Peyer's patch (tissue), 4 donors: ENCODE data around the gene RAP1A. TPM values are rescaled to one million over a fixed set of nuclear protein-coding genes. Genes with fewer than 3 reads are reported as not detected.
A peak's percentile ranks its signal among the peaks of the same experiment; 100 is the strongest.

ENCODE experiments used
- DNase-seq, 3 donors: peaks; one replicate each; pipeline ENCODE4 v3.0.0-alpha.2; 2017 to 2019
- H3K27ac ChIP-seq, 4 donors: fragments of 200-600 bp; sonication (generic); one replicate each; pipeline ENCODE4 v1.5.1; 2016 to 2019
- H3K27me3 ChIP-seq, 2 donors: fragments of 200-600 bp; sonication (generic); one replicate each; pipeline ENCODE4 v1.5.1; 2019
- H3K36me3 ChIP-seq, 3 donors: fragments of 200-600 bp; sonication (generic); one replicate each; pipeline ENCODE4 v1.5.1; 2016 to 2019
- H3K4me1 ChIP-seq, 4 donors: fragments of 200-600 bp; sonication (generic); one replicate each; pipeline ENCODE4 v1.5.1; 2016 to 2019
- H3K4me3 ChIP-seq, 4 donors: fragments of 200-600 bp; sonication (generic); 1 replicate in 3 of 4; 2 replicates in 1 of 4; pipeline ENCODE4 v1.5.1; 2016 to 2019; ENCODE audit warnings: mild to moderate bottlenecking in 1 of 4
- H3K9me3 ChIP-seq, 4 donors: fragments of 200-600 bp; sonication (generic); one replicate each; pipeline ENCODE4 v1.5.1; 2016 to 2019; ENCODE audit warnings: mild to moderate bottlenecking in 1 of 4
- POLR2A ChIP-seq, 2 donors: fragments of 450-650 bp; IDR thresholded peaks; one replicate each; pipeline ENCODE4 v1.5.1; 2017; ENCODE audit warnings: antibody characterized with exemption in 2 of 2, mild to moderate bottlenecking in 2 of 2, moderate library complexity in 2 of 2
- total RNA-seq, 4 donors: library from RNA; depleted of rRNA; stranded (reverse); fragments of >200 nt; gene quantifications; one replicate each; pipeline ENCODE4 v1.1.0, GENCODE V29; 2016
- TF ChIP-seq, protein P1 (sequence below), 6 experiments: fragments of 450-650 bp in 4 of 6; fragments of 200-600 bp in 2 of 6; sonication (generic) in 1 of 6; IDR thresholded peaks; one replicate each; pipeline ENCODE4 v1.5.1; 2017 to 2019; ENCODE audit warnings: antibody characterized with exemption in 6 of 6, mild to moderate bottlenecking in 3 of 6, moderate library complexity in 1 of 6

RAP1A gene
- total RNA-seq, 4 donors from 2014 or later: 16.5 to 66.0 (median 46.2) TPM

DNA sequence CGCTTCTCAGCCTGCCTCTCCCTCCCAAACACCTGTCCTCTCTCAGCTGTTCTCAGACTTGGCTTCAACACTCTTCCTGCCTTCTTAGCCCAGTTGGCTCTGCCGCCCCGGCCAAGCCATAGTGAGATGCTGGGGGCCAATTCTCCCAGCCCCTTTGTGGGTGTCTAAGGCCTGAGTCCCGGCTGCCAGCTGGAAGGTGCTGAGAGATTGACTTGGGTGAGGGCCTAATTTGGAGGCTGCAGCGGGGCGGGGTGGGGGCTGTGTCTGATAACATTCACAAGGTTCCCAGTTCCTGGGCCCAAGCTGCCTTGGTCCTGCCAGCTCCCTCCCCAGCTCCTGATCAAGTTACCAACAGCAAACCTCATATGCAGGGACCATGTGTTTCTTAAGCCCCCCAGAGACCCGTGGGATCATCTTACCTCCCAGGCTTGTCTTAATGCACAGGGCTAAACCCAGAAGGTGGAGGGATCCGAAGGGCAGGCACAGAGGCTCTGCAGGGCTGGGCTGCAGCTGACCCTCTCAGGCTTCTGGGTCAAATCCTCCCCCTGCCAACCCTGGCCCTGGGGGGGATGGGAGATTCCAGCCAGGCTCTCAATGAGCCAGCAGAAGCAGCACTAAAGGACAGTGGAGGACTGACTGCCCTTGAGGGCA, 109.8 kb downstream of the RAP1A start:
- H3K27me3 ChIP-seq: no peaks in the 10 kb centered on the region
- no peaks in the 10 kb centered on the region for H3K36me3 ChIP-seq
- H3K4me1 ChIP-seq: peaks cover 0 to 21% (median 0%) of the 10 kb centered on the region in 4 donors
- no peak overlapping the region for H3K27ac ChIP-seq
- TF ChIP-seq, protein P1, sequence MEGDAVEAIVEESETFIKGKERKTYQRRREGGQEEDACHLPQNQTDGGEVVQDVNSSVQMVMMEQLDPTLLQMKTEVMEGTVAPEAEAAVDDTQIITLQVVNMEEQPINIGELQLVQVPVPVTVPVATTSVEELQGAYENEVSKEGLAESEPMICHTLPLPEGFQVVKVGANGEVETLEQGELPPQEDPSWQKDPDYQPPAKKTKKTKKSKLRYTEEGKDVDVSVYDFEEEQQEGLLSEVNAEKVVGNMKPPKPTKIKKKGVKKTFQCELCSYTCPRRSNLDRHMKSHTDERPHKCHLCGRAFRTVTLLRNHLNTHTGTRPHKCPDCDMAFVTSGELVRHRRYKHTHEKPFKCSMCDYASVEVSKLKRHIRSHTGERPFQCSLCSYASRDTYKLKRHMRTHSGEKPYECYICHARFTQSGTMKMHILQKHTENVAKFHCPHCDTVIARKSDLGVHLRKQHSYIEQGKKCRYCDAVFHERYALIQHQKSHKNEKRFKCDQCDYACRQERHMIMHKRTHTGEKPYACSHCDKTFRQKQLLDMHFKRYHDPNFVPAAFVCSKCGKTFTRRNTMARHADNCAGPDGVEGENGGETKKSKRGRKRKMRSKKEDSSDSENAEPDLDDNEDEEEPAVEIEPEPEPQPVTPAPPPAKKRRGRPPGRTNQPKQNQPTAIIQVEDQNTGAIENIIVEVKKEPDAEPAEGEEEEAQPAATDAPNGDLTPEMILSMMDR (IDR thresholded peaks at IDR 0.05): no peak
- no peak for TF ChIP-seq POLR2A (IDR thresholded peaks at IDR 0.05)
- H3K4me3 ChIP-seq: no peak overlapping the region
- no peak for DNase-seq
- H3K9me3 ChIP-seq: no peaks in the 10 kb centered on the region

DNA sequence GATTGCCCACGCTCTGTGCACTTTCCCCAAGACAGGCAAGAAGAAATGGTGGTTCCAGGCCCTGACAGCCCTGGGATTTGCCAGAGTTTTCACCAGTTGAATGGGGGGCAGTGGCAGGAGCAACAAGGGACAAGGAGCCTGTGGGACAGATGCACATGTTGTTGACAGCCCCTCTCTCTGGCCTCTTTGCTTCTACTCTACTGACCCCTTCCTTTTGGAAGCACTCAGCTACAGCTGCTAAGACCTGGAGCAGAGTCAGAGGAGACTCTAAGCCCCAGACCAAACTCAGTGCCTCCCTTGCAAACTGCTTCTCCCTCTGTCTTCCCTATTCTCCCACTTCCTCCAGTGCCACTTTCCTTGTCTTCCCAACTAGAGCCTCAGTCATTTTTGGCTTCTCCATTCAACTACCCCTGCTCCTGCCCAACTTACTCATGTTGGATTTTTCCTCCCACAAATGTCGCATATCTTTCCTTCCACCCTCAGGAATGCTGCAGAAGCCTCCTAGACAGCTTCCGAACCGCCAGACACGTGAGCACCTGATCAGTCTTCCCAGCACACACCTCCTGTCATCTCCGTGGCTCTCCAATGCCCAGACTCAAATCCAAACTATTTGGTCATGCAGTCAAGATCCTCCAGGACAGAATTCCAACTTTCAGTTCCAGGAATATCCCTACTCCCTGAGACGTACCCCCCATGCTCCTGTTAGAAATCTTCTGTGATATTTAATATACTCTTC, 110.5 kb downstream of the RAP1A start:
- H3K27me3 ChIP-seq: no peaks in the 10 kb centered on the region
- H3K27ac ChIP-seq: no peak overlapping the region
- no peaks in the 10 kb centered on the region for H3K36me3 ChIP-seq
- no peak for TF ChIP-seq POLR2A (IDR thresholded peaks at IDR 0.05)
- TF ChIP-seq, protein P1 (IDR thresholded peaks at IDR 0.05): no peak
- H3K4me3 ChIP-seq: no peak overlapping the region
- no peaks in the 10 kb centered on the region for H3K9me3 ChIP-seq
- peaks cover 0 to 22% (median 0%) of the 10 kb centered on the region in 4 donors for H3K4me1 ChIP-seq
- no peak for DNase-seq

DNA sequence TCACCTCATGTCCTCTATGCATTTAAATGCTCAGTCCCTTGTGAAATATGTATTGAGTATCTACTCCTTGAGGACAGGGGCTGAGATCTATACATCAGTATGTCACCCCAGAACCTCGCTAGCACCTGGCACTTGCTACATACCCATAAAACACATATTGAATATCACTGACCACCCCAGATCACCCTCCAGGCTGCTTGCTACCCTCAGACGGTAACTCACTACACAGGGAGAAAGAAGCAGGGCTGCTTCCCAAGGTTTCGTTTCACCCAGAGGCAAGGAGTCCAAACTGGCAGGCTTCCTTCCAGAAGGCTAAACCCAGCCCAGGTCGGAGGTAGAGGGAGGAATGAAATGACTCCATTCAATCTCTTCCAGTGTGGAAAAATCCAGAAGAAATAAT, 111.1 kb downstream of the RAP1A start:
- Histone ChIP-seq H3K27me3 (no peaks in the 10 kb centered on the region), H3K36me3 (no peaks in the 10 kb centered on the region), H3K27ac (no peak overlapping the region), H3K9me3 (no peaks in the 10 kb centered on the region), H3K4me3 (no peak overlapping the region), H3K4me1 (peaks cover 0 to 22% (median 0%) of the 10 kb centered on the region in 4 donors)
- DNase-seq: no peak
- TF ChIP-seq, protein P1 (IDR thresholded peaks at IDR 0.05): no peak
- no peak for TF ChIP-seq POLR2A (IDR thresholded peaks at IDR 0.05)

DNA sequence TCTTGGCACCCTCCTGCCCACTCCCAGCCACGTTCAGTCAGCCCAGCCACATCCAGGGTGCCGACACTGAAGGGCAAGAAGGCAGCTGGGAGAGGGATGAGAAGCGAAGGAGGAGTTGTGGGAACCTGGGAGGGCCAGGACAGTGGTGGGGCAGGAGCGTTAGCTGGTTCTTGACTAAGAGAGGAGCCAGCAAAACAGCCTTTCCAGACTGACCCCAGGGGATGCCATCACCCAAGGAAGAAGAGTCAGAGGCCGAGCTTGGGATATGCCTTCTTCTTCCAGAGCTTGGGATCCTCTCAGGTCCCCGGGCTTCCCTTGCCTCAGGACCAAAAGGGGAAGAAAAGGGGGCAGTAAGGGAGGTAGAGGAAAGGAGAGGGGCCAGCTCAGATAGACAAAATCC, 112.4 kb downstream of the RAP1A start:
- Histone ChIP-seq H3K4me1 (peaks cover 0 to 22% (median 0%) of the 10 kb centered on the region in 4 donors), H3K9me3 (no peaks in the 10 kb centered on the region), H3K27ac (no peak overlapping the region), H3K4me3 (no peak overlapping the region), H3K27me3 (no peaks in the 10 kb centered on the region), H3K36me3 (no peaks in the 10 kb centered on the region)
- no peak for DNase-seq
- TF ChIP-seq, protein P1 (IDR thresholded peaks at IDR 0.05): no peak
- TF ChIP-seq POLR2A (IDR thresholded peaks at IDR 0.05): no peak

DNA sequence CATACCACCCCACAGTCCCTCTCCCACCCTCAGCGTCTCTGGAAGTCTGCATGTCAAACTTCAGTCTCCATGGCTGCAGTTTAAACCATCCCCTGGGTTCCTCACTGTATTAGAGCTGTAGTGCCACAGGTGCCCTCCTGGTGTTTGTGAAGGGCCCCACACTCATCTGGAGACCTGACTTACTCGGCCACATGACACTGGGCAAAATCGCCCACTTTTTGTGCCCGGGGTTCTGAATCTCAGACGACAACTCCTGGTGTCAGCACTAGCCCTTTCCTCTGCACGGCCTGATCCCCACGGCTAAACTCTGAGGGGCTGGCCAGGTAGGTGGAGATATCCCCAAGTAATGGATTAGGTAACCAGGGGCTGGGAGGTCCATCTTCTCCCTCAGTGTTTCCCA, 113.1 kb downstream of the RAP1A start:
- TF ChIP-seq POLR2A (IDR thresholded peaks at IDR 0.05): no peak
- TF ChIP-seq, protein P1 (IDR thresholded peaks at IDR 0.05): no peak
- peaks cover 0 to 28% (median 0%) of the 10 kb centered on the region in 4 donors for H3K4me1 ChIP-seq
- no peak for DNase-seq
- no peaks in the 10 kb centered on the region for H3K27me3 ChIP-seq
- no peak overlapping the region for H3K4me3 ChIP-seq
- H3K36me3 ChIP-seq: no peaks in the 10 kb centered on the region
- no peaks in the 10 kb centered on the region for H3K9me3 ChIP-seq
- peak overlapping the region in 3 of 4 donors; percentile 28 to 68 (median 58) for H3K27ac ChIP-seq
